DND-41 (cell line): Measurements from ENCODE around the gene IL20.

Source experiments
- EZH2 ChIP-seq: IDR thresholded peaks from 3 replicates; pipeline ENCODE4 v1.6.1; 2012; ENCODE audit warnings: borderline replicate concordance, low read depth, mild to moderate bottlenecking, moderate library complexity, low read length, inconsistent platforms; ENCODE audit not compliant: severe bottlenecking
- TF ChIP-seq, protein P1 (sequence below): IDR thresholded peaks from 2 replicates; pipeline ENCODE4 v1.5.1; 2012; ENCODE audit warnings: borderline replicate concordance, low read length, moderate library complexity, mild to moderate bottlenecking; ENCODE audit not compliant: poor library complexity, severe bottlenecking; ENCODE audit errors: extremely low read depth

- TF ChIP-seq, protein P1, sequence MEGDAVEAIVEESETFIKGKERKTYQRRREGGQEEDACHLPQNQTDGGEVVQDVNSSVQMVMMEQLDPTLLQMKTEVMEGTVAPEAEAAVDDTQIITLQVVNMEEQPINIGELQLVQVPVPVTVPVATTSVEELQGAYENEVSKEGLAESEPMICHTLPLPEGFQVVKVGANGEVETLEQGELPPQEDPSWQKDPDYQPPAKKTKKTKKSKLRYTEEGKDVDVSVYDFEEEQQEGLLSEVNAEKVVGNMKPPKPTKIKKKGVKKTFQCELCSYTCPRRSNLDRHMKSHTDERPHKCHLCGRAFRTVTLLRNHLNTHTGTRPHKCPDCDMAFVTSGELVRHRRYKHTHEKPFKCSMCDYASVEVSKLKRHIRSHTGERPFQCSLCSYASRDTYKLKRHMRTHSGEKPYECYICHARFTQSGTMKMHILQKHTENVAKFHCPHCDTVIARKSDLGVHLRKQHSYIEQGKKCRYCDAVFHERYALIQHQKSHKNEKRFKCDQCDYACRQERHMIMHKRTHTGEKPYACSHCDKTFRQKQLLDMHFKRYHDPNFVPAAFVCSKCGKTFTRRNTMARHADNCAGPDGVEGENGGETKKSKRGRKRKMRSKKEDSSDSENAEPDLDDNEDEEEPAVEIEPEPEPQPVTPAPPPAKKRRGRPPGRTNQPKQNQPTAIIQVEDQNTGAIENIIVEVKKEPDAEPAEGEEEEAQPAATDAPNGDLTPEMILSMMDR, result no peak
- no peak for TF ChIP-seq EZH2
These were observed 36.1 kb upstream of the IL20 start for GRCh38 chr1:206829282-206829681.
